ENCODE measurements around the gene ABCC1. TPM values are rescaled to one million over a fixed set of nuclear protein-coding genes. Genes with fewer than 3 reads are reported as not detected.

The ABCC1 gene
- total RNA-seq, 1 experiment from 2014 or later: 16.1 TPM

GRCh38 chr16:15966420-15966819 is 17.0 kb downstream of the ABCC1 start:
- no peak; the same call in 1 of the 2 replicates for ATAC-seq
- no peak overlapping the region for H3K9ac ChIP-seq (ENCODE audit: low read length)

DNA sequence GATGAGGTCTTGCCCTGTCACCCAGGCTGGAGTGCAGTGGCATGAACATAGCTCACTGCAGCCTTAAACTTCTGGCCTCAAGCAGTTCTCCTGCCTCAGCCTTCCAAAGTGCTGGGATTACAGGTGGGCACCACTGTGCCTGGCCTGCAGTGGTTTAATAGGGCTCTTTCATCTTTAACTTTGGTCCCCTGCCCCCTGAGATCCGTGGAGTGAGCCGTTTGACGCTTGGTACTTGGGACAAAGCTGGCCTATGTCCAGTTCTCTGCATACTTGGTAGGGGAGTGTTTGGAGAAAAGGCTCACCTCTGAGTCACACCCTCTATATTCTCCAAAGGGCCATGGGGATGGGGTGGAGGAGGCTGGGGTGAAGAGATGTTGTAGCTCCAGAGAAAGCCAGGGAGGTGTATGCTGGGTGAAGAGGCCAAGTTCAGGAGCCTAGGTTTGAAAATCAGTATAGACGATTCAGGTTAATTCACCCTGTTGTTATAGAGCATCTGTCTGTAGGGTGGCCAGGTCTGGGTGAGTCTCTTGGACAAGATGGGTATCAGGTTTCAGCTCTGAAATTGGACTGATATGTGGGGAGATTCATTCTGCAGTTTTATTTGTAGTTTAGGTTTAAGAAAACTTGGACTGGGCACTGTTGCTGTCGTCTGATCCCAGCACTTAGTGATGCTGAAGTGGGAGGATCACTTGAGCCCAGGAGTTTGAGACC is 17.6 kb downstream of the ABCC1 start:
- ATAC-seq (peak; percentile 98), DNase-seq (peak; percentile 92)
- peaks cover 19% of the 10 kb centered on the region for H3K4me1 ChIP-seq (ENCODE audit: insufficient read depth, low read length)
- POLR2A ChIA-PET (ENCODE audit: unreplicated experiment): interaction anchor here (0.6 kb wide), 1 partner anchor 61 kb away, joined by 3 read pairs; no protein-coding TSS in a partner anchor
- H3K4me2 ChIP-seq (ENCODE audit: low read length): peak overlapping the region; percentile 73
- intact Hi-C loops (cut with micrococcal nuclease): no loop called here
- BruUV-seq (replicated peaks): no TSS peak
- peaks cover 84% of the 10 kb centered on the region for H3K79me2 ChIP-seq (ENCODE audit: low read length)
- TF ChIP-seq EZH2 (IDR thresholded peaks at IDR 0.05; ENCODE audit: low read length, unreplicated experiment) (no peak), EZH2phosphoT487 (IDR thresholded peaks at IDR 0.05; ENCODE audit: borderline replicate concordance, low read length) (no peak), CTCF (conservative IDR thresholded peaks at IDR 0.05; ENCODE audit: low read depth, low read length) (no peak)
- H2AFZ ChIP-seq (ENCODE audit: low read length): no peak overlapping the region
- no peak overlapping the region for H3K9ac ChIP-seq (ENCODE audit: low read length)
- H3K4me3 ChIP-seq (ENCODE audit: low read length): 0 out of 2 replicates have a peak overlapping the region, but pooled peaks have one; percentile 24
- H4K20me1 ChIP-seq (ENCODE audit: low read length): no peaks in the 10 kb centered on the region
- no peaks in the 10 kb centered on the region for H3K9me2 ChIP-seq (replicated peaks; ENCODE audit: low read length)
- peak overlapping the region; percentile 69 for H3K27ac ChIP-seq (ENCODE audit: low read length)
- no peaks in the 10 kb centered on the region for H3F3A ChIP-seq (ENCODE audit: low read length, unreplicated experiment)
- H3K36me3 ChIP-seq (ENCODE audit: low read depth, low read length): 0 out of 2 replicates have a peak, but pooled peaks cover 2% of the 10 kb centered on the region
- H3K9me3 ChIP-seq (ENCODE audit: low read length): no peaks in the 10 kb centered on the region
- CTCF ChIA-PET: no interaction called here
- no peaks in the 10 kb centered on the region for H3K27me3 ChIP-seq (ENCODE audit: low read length)

More at GRCh38 chr16:15966420-15966819, 17.0 kb downstream of the ABCC1 start:
- ChIA-PET POLR2A (ENCODE audit: unreplicated experiment) (interaction anchor here (0.6 kb wide), 1 partner anchor 62 kb away, joined by 3 read pairs; no protein-coding TSS in a partner anchor), CTCF (no interaction called here)
- no peak overlapping the region for H2AFZ ChIP-seq (ENCODE audit: low read length)
- H3K27ac ChIP-seq (ENCODE audit: low read length): peak overlapping the region; percentile 69
- H3K4me3 ChIP-seq (ENCODE audit: low read length): no peak overlapping the region
- TF ChIP-seq EZH2 (IDR thresholded peaks at IDR 0.05; ENCODE audit: low read length, unreplicated experiment) (no peak), CTCF (conservative IDR thresholded peaks at IDR 0.05; ENCODE audit: low read depth, low read length) (no peak), EZH2phosphoT487 (IDR thresholded peaks at IDR 0.05; ENCODE audit: borderline replicate concordance, low read length) (no peak)
- no peaks in the 10 kb centered on the region for H3K9me2 ChIP-seq (replicated peaks; ENCODE audit: low read length)
- peaks cover 84% of the 10 kb centered on the region for H3K79me2 ChIP-seq (ENCODE audit: low read length)
- no peaks in the 10 kb centered on the region for H3K36me3 ChIP-seq (ENCODE audit: low read depth, low read length)
- no peaks in the 10 kb centered on the region for H3K27me3 ChIP-seq (ENCODE audit: low read length)
- no TSS peak for BruUV-seq (replicated peaks)
- no peaks in the 10 kb centered on the region for H3K9me3 ChIP-seq (ENCODE audit: low read length)
- intact Hi-C loops (cut with micrococcal nuclease): no loop called here
- H4K20me1 ChIP-seq (ENCODE audit: low read length): no peaks in the 10 kb centered on the region
- H3K4me2 ChIP-seq (ENCODE audit: low read length): peak overlapping the region; percentile 73
- H3F3A ChIP-seq (ENCODE audit: low read length, unreplicated experiment): no peaks in the 10 kb centered on the region
- H3K4me1 ChIP-seq (ENCODE audit: insufficient read depth, low read length): peaks cover 19% of the 10 kb centered on the region
- no peak for DNase-seq

Measured in PC-3 (cell line).